Measurements from ENCODE around the gene DYDC1. TPM values are rescaled to one million over a fixed set of nuclear protein-coding genes. Genes with fewer than 3 reads are reported as not detected.

Gene DYDC1
- polyA plus RNA-seq, 1 of the 3 experiments (the other 2 are of a cell fraction), result not detected

DNA sequence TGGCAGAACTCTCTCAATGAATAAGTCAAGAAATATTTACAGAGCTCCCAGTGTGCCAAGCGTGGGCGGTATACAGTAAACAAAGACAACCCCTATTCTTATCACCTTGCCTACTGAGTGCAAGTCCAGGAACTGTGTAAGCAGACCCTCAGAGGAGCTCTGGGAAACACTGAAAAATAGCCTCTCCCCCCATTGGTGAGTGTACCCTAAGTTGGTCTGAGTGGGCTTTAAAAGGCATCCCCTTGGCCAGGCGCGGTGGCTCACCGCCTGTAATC lies 1.2 kb upstream of the DYDC1 start:
- Histone ChIP-seq H3K9me3 (no peaks in the 10 kb centered on the region), H3K4me2 (no peak overlapping the region), H3K9ac (no peak overlapping the region), H3K9me2 (no peaks in the 10 kb centered on the region), H3K4me3 (ENCODE audit: low read depth in 2 of 2, low read length in 1 of 2) (no peak overlapping the region), H3K27me3 (ENCODE audit: insufficient read depth) (no peaks in the 10 kb centered on the region), H3K4me1 (ENCODE audit: control insufficient read depth in 1 of 2, insufficient read depth in 2 of 2, low read depth in 1 of 2, low read length in 1 of 2) (peaks cover 0 to 5% of the 10 kb centered on the region in 2 experiments; a peak in 1 of 4 replicates), H3K79me2 (ENCODE audit: insufficient read depth) (no peaks in the 10 kb centered on the region), H2AFZ (ENCODE audit: low read depth) (no peak overlapping the region), H4K20me1 (ENCODE audit: insufficient read depth) (no peaks in the 10 kb centered on the region), H3K36me3 (replicated peaks in 1 of 2; ENCODE audit: control insufficient read depth in 1 of 2, insufficient read depth in 2 of 2, low read length in 1 of 2) (no peaks in the 10 kb centered on the region), H3K27ac (ENCODE audit: low read depth in 2 of 2, low read length in 1 of 2) (no peak overlapping the region), H3F3A (replicated peaks; ENCODE audit: insufficient read depth) (no peaks in the 10 kb centered on the region)
- 98% methylated on average over 5 of the region's 5 CpGs for WGBS (ENCODE audit: low lambda C conversion rate)
- CTCF ChIA-PET, result interaction anchor here (1.0 kb wide), 2 partner anchors 157 to 305 kb away, joined by 3 read pairs; no protein-coding TSS in a partner anchor
- DNase-seq, result no peak
- TF ChIP-seq RXRA (IDR thresholded peaks at IDR 0.05; ENCODE audit: borderline replicate concordance, low read depth) (no peak), RAD21 (IDR thresholded peaks at IDR 0.05; ENCODE audit: low read length) (no peak), MXI1 (IDR thresholded peaks at IDR 0.05; ENCODE audit: low read depth, low read length) (no peak)
- TF ChIP-seq, protein P1, sequence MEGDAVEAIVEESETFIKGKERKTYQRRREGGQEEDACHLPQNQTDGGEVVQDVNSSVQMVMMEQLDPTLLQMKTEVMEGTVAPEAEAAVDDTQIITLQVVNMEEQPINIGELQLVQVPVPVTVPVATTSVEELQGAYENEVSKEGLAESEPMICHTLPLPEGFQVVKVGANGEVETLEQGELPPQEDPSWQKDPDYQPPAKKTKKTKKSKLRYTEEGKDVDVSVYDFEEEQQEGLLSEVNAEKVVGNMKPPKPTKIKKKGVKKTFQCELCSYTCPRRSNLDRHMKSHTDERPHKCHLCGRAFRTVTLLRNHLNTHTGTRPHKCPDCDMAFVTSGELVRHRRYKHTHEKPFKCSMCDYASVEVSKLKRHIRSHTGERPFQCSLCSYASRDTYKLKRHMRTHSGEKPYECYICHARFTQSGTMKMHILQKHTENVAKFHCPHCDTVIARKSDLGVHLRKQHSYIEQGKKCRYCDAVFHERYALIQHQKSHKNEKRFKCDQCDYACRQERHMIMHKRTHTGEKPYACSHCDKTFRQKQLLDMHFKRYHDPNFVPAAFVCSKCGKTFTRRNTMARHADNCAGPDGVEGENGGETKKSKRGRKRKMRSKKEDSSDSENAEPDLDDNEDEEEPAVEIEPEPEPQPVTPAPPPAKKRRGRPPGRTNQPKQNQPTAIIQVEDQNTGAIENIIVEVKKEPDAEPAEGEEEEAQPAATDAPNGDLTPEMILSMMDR (IDR thresholded peaks at IDR 0.05), result no peak
- TF ChIP-seq, protein P2, sequence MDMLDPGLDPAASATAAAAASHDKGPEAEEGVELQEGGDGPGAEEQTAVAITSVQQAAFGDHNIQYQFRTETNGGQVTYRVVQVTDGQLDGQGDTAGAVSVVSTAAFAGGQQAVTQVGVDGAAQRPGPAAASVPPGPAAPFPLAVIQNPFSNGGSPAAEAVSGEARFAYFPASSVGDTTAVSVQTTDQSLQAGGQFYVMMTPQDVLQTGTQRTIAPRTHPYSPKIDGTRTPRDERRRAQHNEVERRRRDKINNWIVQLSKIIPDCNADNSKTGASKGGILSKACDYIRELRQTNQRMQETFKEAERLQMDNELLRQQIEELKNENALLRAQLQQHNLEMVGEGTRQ (IDR thresholded peaks at IDR 0.05; ENCODE audit: borderline replicate concordance, low read depth, low read length), result no peak
- TF ChIP-seq, protein P3, sequence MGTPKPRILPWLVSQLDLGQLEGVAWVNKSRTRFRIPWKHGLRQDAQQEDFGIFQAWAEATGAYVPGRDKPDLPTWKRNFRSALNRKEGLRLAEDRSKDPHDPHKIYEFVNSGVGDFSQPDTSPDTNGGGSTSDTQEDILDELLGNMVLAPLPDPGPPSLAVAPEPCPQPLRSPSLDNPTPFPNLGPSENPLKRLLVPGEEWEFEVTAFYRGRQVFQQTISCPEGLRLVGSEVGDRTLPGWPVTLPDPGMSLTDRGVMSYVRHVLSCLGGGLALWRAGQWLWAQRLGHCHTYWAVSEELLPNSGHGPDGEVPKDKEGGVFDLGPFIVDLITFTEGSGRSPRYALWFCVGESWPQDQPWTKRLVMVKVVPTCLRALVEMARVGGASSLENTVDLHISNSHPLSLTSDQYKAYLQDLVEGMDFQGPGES (IDR thresholded peaks at IDR 0.05; ENCODE audit: low read depth, low read length), result no peak
- TF ChIP-seq, protein P4, sequence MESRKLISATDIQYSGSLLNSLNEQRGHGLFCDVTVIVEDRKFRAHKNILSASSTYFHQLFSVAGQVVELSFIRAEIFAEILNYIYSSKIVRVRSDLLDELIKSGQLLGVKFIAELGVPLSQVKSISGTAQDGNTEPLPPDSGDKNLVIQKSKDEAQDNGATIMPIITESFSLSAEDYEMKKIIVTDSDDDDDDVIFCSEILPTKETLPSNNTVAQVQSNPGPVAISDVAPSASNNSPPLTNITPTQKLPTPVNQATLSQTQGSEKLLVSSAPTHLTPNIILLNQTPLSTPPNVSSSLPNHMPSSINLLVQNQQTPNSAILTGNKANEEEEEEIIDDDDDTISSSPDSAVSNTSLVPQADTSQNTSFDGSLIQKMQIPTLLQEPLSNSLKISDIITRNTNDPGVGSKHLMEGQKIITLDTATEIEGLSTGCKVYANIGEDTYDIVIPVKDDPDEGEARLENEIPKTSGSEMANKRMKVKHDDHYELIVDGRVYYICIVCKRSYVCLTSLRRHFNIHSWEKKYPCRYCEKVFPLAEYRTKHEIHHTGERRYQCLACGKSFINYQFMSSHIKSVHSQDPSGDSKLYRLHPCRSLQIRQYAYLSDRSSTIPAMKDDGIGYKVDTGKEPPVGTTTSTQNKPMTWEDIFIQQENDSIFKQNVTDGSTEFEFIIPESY (IDR thresholded peaks at IDR 0.05; ENCODE audit: borderline replicate concordance, low read depth), result no peak
- POLR2A ChIA-PET, result no interaction called here

DNA sequence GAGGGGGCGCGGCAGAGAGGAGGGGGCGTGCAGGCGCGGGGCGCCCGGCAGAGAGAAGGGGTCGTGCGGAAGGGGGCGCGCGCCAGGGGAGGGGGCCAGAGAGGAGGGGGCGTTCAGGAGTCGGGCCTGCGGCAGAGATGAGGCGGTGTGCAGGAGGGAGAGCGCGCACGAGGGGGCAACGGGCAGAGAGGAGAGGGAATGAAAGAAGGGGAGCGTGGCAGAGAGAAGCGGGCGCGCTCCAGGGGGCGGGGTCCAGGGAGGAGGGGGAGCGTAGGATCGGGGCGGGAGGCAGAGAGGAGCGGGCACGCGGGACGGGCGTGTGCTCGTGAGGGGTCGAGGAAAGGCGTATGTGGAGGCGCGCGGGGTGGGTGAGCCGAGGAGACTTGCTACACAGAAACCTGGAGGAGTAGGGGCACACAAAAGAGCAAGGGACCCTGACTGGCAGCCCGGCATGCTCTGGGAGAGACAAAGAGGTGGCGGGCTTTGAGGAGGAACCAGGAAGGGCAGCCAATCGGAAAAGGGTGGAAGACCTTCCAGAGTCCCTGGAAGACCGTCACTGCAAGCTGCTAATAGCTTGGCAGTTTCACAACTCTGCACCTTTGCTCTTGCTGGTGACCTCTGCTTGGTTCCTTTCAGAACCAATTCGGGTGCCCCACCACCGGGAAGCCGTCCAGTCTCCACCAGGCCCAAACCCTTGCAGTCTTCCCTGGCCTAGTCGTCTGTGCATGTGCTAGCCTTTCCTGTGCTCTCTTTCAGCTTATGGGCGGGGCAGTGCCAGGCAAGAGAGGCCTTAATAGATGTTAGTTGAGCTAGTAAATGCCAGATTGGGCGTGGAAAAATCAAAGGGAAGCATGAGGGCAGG lies 665 bp upstream of the DYDC1 start:
- peaks cover 0 to 5% of the 10 kb centered on the region in 2 experiments; a peak in 1 of 4 replicates for H3K4me1 ChIP-seq (ENCODE audit: control insufficient read depth in 1 of 2, insufficient read depth in 2 of 2, low read depth in 1 of 2, low read length in 1 of 2)
- H3K36me3 ChIP-seq (replicated peaks in 1 of 2; ENCODE audit: control insufficient read depth in 1 of 2, insufficient read depth in 2 of 2, low read length in 1 of 2), result no peaks in the 10 kb centered on the region
- no peaks in the 10 kb centered on the region for H3K9me3 ChIP-seq
- no peak overlapping the region for H3K9ac ChIP-seq
- H3K9me2 ChIP-seq, result no peaks in the 10 kb centered on the region
- ChIA-PET CTCF (interaction anchor here (1.0 kb wide), 2 partner anchors 158 to 306 kb away, joined by 3 read pairs; no protein-coding TSS in a partner anchor), POLR2A (interaction anchor here (1.1 kb wide), 1 partner anchor 287 kb away, joined by 6 read pairs; no protein-coding TSS in a partner anchor)
- WGBS (ENCODE audit: low lambda C conversion rate), result 14% methylated on average over 49 of the region's 50 CpGs
- H3K4me2 ChIP-seq, result peak overlapping the region; percentile 57; the same call in 1 of the 2 replicates
- peak; percentile 85 for DNase-seq
- H3K27ac ChIP-seq (ENCODE audit: low read depth in 2 of 2, low read length in 1 of 2), result no peak overlapping the region
- 0 out of 2 replicates have a peak overlapping the region, but pooled peaks have one; percentile 46 for H2AFZ ChIP-seq (ENCODE audit: low read depth)
- no peaks in the 10 kb centered on the region for H4K20me1 ChIP-seq (ENCODE audit: insufficient read depth)
- no peaks in the 10 kb centered on the region for H3F3A ChIP-seq (replicated peaks; ENCODE audit: insufficient read depth)
- H3K79me2 ChIP-seq (ENCODE audit: insufficient read depth), result no peaks in the 10 kb centered on the region
- no peaks in the 10 kb centered on the region for H3K27me3 ChIP-seq (ENCODE audit: insufficient read depth)
- H3K4me3 ChIP-seq (ENCODE audit: low read depth in 2 of 2, low read length in 1 of 2), result peak overlapping the region in 1 of 2 experiments; percentile 46; a peak in 2 of 4 replicates
- TF ChIP-seq MXI1 (IDR thresholded peaks at IDR 0.05; ENCODE audit: low read depth, low read length) (no peak), JUND (IDR thresholded peaks at IDR 0.05) (no peak), NFIC (IDR thresholded peaks at IDR 0.05; ENCODE audit: borderline replicate concordance) (no peak), GATA2 (CRISPR knock-in tag; IDR thresholded peaks at IDR 0.05) (no peak), YY1 (IDR thresholded peaks at IDR 0.05; ENCODE audit: low read depth) (no peak), NRF1 (IDR thresholded peaks at IDR 0.05; ENCODE audit: low read depth, low read length) (no peak), EZH2phosphoT487 (IDR thresholded peaks at IDR 0.05; ENCODE audit: borderline replicate concordance, low read depth) (no peak), FOXM1 (IDR thresholded peaks at IDR 0.05; ENCODE audit: low read depth) (no peak), TCF12 (IDR thresholded peaks at IDR 0.05) (no peak)
- TF ChIP-seq, protein P4 (IDR thresholded peaks at IDR 0.05; ENCODE audit: borderline replicate concordance, low read depth), result no peak
- TF ChIP-seq, protein P5, sequence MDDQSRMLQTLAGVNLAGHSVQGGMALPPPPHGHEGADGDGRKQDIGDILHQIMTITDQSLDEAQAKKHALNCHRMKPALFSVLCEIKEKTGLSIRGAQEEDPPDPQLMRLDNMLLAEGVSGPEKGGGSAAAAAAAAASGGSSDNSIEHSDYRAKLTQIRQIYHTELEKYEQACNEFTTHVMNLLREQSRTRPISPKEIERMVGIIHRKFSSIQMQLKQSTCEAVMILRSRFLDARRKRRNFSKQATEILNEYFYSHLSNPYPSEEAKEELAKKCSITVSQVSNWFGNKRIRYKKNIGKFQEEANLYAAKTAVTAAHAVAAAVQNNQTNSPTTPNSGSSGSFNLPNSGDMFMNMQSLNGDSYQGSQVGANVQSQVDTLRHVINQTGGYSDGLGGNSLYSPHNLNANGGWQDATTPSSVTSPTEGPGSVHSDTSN (IDR thresholded peaks at IDR 0.05), result no peak
